Tibial nerve (tissue), 4 donors: ENCODE measurements around the gene IQGAP2. TPM values are rescaled to one million over a fixed set of nuclear protein-coding genes. Genes with fewer than 3 reads are reported as not detected.

ENCODE experiments used
- DNase-seq, 2 donors: peaks; one replicate each; pipeline ENCODE4 v3.0.0-alpha.2; 2019; ENCODE audit warnings: low spot score in 2 of 2
- H3K27ac ChIP-seq, 4 donors: fragments of 200-600 bp; sonication (generic) in 3 of 4; one replicate each; pipeline ENCODE4 v1.5.1; 2017 to 2019; ENCODE audit warnings: mild to moderate bottlenecking in 1 of 4
- H3K27me3 ChIP-seq, 2 donors: fragments of 200-600 bp; sonication (generic) in 1 of 2; one replicate each; pipeline versions ENCODE4 v1.5.1 to v1.6.0; 2017 to 2019
- H3K36me3 ChIP-seq, 3 donors: fragments of 200-600 bp; sonication (generic); one replicate each; pipeline ENCODE4 v1.5.1; 2018 to 2019
- H3K4me1 ChIP-seq, 4 donors: fragments of 200-600 bp; sonication (generic) in 3 of 4; one replicate each; pipeline ENCODE4 v1.5.1; 2017 to 2019
- H3K4me3 ChIP-seq, 4 donors: fragments of 200-600 bp; sonication (generic) in 3 of 4; one replicate each; pipeline ENCODE4 v1.5.1; 2017 to 2019; ENCODE audit warnings: mild to moderate bottlenecking in 1 of 4, moderate library complexity in 1 of 4
- H3K9me3 ChIP-seq, 4 donors: fragments of 200-600 bp; sonication (generic) in 3 of 4; one replicate each; pipeline ENCODE4 v1.5.1; 2017 to 2019
- EP300 ChIP-seq, 2 donors: sonication (generic); formaldehyde crosslinking; IDR thresholded peaks; one replicate each; pipeline ENCODE4 v1.6.1; 2017; ENCODE audit warnings: antibody characterized with exemption in 2 of 2, mild to moderate bottlenecking in 1 of 2
- POLR2A ChIP-seq, 2 donors: fragments of 450-650 bp; IDR thresholded peaks; one replicate each; pipeline ENCODE4 v1.6.1; 2017; ENCODE audit warnings: antibody characterized with exemption in 2 of 2, mild to moderate bottlenecking in 2 of 2, moderate library complexity in 2 of 2
- WGBS, 2 donors: methylation state at CpG; one replicate each; pipeline ENCODE4 v1.1.5; 2018; 5-methylcytosine and 5-hydroxymethylcytosine counted together
- total RNA-seq, 4 donors: library from RNA; depleted of rRNA; stranded (reverse); fragments of >200 nt; gene quantifications; one replicate each; pipeline ENCODE4 v1.1.0, GENCODE V29; 2016
- TF ChIP-seq, protein P1 (sequence below), 5 experiments: fragments of 200-600 bp in 3 of 5; fragments of 450-650 bp in 2 of 5; sonication (generic) in 3 of 5; IDR thresholded peaks; one replicate each; pipeline ENCODE4 v1.5.1; 2016 to 2019; ENCODE audit warnings: antibody characterized with exemption in 5 of 5, mild to moderate bottlenecking in 3 of 5, moderate library complexity in 2 of 5

The IQGAP2 gene
- total RNA-seq, 4 donors from 2014 or later: 42.8 to 58.2 (median 52.3) TPM

DNA sequence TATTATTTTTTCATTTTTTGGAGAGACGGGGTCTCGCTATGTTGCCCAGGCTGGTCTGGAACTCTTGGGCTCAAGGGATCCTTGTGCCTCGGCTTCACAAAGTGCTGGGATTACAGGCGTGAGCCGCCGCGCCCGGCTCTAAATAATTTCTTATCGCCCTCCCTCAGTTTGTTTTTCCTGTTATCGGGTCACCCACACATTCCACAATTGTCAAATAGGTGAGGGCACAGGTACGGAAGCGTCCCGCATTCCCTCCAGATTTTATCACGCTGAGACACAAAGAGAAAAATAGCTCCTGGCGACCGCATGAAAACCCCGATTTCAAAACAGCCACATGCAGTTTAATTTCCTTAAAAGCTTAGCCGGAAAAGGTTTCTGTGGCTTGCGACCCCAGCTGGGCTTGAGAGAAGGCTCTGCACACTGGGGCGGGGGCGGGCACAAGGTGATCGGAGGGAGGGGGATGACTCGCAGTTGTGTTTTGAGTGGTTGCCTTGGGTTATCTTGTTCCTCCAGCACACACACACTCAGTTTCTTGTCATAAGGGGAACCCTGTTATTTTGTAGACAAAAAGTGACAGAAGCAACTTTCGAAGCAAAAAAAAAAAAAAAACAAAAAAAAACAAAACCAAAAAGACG, 717 bp upstream of the IQGAP2 start:
- Histone ChIP-seq H3K9me3 (no peaks in the 10 kb centered on the region), H3K27ac (peak overlapping the region; percentile 81 to 95 (median 85)), H3K4me3 (peak overlapping the region; percentile 57 to 75 (median 70)), H3K27me3 (peaks cover 0 to 2% of the 10 kb centered on the region in 2 donors), H3K4me1 (peaks cover 0 to 41% (median 4%) of the 10 kb centered on the region in 4 donors), H3K36me3 (no peaks in the 10 kb centered on the region)
- TF ChIP-seq EP300 (IDR thresholded peaks at IDR 0.05) (no peak), POLR2A (IDR thresholded peaks at IDR 0.05) (no peak)
- TF ChIP-seq, protein P1, sequence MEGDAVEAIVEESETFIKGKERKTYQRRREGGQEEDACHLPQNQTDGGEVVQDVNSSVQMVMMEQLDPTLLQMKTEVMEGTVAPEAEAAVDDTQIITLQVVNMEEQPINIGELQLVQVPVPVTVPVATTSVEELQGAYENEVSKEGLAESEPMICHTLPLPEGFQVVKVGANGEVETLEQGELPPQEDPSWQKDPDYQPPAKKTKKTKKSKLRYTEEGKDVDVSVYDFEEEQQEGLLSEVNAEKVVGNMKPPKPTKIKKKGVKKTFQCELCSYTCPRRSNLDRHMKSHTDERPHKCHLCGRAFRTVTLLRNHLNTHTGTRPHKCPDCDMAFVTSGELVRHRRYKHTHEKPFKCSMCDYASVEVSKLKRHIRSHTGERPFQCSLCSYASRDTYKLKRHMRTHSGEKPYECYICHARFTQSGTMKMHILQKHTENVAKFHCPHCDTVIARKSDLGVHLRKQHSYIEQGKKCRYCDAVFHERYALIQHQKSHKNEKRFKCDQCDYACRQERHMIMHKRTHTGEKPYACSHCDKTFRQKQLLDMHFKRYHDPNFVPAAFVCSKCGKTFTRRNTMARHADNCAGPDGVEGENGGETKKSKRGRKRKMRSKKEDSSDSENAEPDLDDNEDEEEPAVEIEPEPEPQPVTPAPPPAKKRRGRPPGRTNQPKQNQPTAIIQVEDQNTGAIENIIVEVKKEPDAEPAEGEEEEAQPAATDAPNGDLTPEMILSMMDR (IDR thresholded peaks at IDR 0.05): no peak
- WGBS, 2 donors: 1 to 2% methylated on average over 25 of the region's 25 CpGs
- peak in 1 of 2 donors; percentile 10 for DNase-seq

DNA sequence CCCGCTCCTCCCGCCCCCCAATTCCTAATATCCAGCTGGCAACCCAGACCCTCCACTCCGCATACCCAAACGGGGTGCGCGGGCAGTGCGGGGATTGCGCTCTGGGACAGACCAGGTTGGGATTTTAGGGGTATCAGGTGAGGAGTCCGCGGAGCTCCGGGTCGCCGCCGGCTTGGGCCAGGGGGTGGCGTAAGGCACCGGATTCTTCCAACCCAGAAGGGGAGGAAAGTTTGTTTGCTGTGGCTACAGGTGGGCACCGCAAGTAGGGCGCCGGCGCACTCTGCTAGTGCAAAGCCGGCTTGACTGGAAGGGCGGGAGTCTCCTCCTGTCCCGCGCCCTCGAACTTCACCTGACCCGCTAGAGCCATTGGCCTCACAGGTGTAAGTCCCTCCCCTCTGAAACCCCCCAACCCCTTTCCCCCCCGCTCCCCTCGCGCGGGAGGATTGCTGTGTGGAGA, 709 bp downstream of the IQGAP2 start:
- no peak for DNase-seq
- Histone ChIP-seq H3K36me3 (no peaks in the 10 kb centered on the region), H3K4me3 (peak overlapping the region; percentile 57 to 75 (median 70)), H3K9me3 (no peaks in the 10 kb centered on the region), H3K27ac (peak overlapping the region; percentile 81 to 95 (median 85)), H3K4me1 (peaks cover 0 to 42% (median 4%) of the 10 kb centered on the region in 4 donors), H3K27me3 (no peaks in the 10 kb centered on the region)
- no peak for TF ChIP-seq POLR2A (IDR thresholded peaks at IDR 0.05)
- TF ChIP-seq EP300 (IDR thresholded peaks at IDR 0.05): peak in 1 of 2 donors; percentile 22
- TF ChIP-seq, protein P1 (IDR thresholded peaks at IDR 0.05): peak in 3 of 5 experiments; percentile 28 to 47 (median 36)
- 0 to 8% methylated on average over 15 to 29 of the region's 30 CpGs for WGBS, 2 donors

DNA sequence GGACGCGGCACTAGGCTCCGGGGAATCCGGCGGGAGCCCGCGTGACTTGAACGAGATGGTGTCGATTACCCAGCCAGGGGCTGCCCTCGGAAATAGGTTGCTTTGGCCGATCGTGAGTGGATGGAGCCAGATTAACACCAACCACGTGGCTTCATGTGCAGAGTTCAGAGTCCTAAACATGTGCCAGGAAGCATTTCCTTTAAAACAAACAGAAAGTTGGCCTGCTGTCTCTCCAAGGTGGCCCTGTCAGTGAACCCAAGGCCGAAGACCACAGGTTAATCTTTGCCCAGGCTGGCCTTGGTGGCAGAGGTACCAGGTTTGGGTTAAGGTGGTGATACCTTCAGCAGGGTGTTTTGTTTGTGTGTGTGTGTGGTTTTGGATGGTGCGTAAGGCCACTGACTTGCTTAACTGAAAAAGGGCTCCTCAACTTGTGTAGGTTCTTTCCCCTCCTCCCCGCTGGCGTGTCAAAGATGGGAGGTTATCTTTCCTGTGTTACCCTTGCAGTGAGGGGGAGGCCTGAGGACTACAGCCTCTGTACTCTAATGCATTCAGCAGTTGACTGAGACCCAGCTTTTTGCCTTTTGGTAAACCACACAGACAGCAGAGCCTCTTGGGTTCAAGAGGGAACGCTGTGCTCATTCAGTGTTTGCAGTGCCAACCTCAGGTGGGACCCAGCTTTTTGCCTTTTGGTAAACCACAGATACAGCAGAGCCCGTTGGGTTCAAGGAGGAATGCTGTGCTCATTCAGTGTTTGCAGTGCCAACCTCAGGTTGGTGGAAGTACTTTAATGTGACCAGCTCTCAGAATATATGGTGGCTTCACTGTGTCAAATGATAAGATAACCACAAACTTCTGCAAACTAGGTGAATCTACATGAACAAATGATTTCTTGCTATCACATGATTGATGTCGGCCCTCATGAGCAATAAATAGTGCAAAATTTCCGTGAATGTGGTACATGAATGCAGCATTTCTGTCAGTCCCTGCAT, 1.4 kb downstream of the IQGAP2 start:
- Histone ChIP-seq H3K9me3 (no peaks in the 10 kb centered on the region), H3K4me1 (peaks cover 0 to 42% (median 4%) of the 10 kb centered on the region in 4 donors), H3K27ac (peak overlapping the region; percentile 81 to 95 (median 85)), H3K27me3 (no peaks in the 10 kb centered on the region), H3K4me3 (peak overlapping the region; percentile 57 to 75 (median 70)), H3K36me3 (no peaks in the 10 kb centered on the region)
- 25 to 42% methylated on average over 12 to 21 of the region's 21 CpGs for whole genome bisulfite sequencing, 2 donors
- TF ChIP-seq EP300 (IDR thresholded peaks at IDR 0.05): no peak
- TF ChIP-seq POLR2A (IDR thresholded peaks at IDR 0.05): no peak
- TF ChIP-seq, protein P1 (IDR thresholded peaks at IDR 0.05): no peak
- peak in 1 of 2 donors; percentile 16 for DNase-seq

DNA sequence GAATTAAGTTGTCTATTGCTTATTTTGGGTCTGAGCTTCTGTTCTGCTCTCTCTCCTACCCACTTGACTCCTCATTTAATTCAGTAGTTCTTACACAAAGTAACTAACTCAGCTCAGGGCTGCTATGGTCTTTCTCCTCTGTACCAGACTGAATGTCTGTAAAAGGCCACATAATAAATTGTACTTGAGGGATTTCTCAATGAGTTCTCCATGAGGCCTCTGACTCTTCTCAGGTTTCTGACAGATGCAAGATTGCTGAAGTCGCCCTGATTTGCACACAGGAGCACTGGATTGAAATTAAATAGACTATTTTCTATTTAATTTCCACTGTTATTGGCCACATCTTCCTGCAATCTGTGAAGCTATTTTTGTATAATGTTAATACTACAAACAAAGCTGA, 2.9 kb downstream of the IQGAP2 start:
- H3K9me3 ChIP-seq: no peaks in the 10 kb centered on the region
- no peak for DNase-seq
- no peaks in the 10 kb centered on the region for H3K36me3 ChIP-seq
- peak overlapping the region in 1 of 4 donors; percentile 75 for H3K4me3 ChIP-seq
- 38 to 50% methylated on average over 1 of the region's 1 CpG for WGBS, 2 donors
- H3K4me1 ChIP-seq: peaks cover 0 to 42% (median 4%) of the 10 kb centered on the region in 4 donors
- peak overlapping the region in 3 of 4 donors; percentile 81 to 95 (median 86) for H3K27ac ChIP-seq
- TF ChIP-seq POLR2A (IDR thresholded peaks at IDR 0.05) (no peak), EP300 (IDR thresholded peaks at IDR 0.05) (no peak)
- TF ChIP-seq, protein P1 (IDR thresholded peaks at IDR 0.05): no peak
- no peaks in the 10 kb centered on the region for H3K27me3 ChIP-seq
